ENCODE data around the gene EPB41L4B. TPM values are rescaled to one million over a fixed set of nuclear protein-coding genes. Genes with fewer than 3 reads are reported as not detected.

EPB41L4B gene
- total RNA-seq, 1 donor from 2014 or later: 4.7 TPM

DNA sequence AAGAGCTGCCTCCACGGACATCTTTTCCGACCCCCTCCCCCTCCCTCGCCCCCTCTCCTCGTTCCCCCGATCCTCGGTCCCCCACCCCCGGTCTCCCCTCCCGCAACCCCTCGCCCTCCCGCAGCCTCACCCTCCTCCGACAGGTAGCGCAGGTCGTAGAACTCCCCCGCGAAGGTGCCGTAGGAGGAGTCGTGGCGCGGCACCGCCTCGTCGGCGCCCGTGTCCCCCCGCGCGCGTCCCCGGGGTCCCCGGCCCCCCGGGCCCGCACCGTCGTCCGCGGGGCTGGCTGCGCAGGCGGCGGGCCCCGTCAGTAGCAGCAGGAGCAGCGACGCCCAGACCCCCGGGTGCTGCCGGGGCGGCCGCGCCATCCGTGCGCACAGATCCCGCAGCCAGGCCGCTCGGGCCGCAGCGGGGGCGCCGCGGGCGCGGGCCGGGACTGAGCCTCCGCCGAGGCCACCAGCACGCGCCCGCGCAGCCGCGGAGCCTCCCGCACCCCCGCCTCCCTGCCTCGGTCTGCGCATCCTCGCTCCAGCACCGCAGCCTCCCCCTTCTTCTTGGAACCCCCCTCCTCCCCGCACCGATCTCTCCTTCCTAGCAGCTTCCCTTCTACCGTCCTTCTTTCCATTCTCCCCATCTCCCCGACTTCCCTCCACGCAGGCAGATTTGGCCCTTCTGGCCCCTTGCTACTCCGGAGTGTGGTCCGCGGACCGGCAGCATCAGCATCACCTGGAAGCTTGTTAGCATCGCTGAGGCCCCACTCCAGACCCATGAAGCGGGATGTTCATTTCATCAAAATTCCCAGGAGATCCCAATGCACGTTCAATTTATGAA, 153.9 kb downstream of the EPB41L4B start, which contains the start of gene FRRS1L:
FRRS1L (minus strand) TSS at position 479 of the 831 bp plus-strand sequence; CDS start at position 368, 111 bp downstream.
- Histone ChIP-seq H3K4me1 (no peaks in the 10 kb centered on the region), H3K27ac (no peak within 1 kb of the TSS), H3K4me3 (peak within 1 kb of the TSS in 1 of 2 donors; percentile 38), H3K36me3 (no peaks in the 10 kb centered on the region), H3K9me3 (no peaks in the 10 kb centered on the region), H3K27me3 (no peaks in the 10 kb centered on the region)
- no peak for DNase-seq (ENCODE audit: extremely low spot score in 2 of 2)
- intact Hi-C loops (cut with DNase I): no loop called here
- TF ChIP-seq POLR2A (IDR thresholded peaks at IDR 0.05): no peak
- TF ChIP-seq, protein P1, sequence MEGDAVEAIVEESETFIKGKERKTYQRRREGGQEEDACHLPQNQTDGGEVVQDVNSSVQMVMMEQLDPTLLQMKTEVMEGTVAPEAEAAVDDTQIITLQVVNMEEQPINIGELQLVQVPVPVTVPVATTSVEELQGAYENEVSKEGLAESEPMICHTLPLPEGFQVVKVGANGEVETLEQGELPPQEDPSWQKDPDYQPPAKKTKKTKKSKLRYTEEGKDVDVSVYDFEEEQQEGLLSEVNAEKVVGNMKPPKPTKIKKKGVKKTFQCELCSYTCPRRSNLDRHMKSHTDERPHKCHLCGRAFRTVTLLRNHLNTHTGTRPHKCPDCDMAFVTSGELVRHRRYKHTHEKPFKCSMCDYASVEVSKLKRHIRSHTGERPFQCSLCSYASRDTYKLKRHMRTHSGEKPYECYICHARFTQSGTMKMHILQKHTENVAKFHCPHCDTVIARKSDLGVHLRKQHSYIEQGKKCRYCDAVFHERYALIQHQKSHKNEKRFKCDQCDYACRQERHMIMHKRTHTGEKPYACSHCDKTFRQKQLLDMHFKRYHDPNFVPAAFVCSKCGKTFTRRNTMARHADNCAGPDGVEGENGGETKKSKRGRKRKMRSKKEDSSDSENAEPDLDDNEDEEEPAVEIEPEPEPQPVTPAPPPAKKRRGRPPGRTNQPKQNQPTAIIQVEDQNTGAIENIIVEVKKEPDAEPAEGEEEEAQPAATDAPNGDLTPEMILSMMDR (IDR thresholded peaks at IDR 0.05): no peak
- no peak for TF ChIP-seq POLR2AphosphoS5 (IDR thresholded peaks at IDR 0.05; ENCODE audit: insufficient read depth in 1 of 2, low read depth in 1 of 2)

DNA sequence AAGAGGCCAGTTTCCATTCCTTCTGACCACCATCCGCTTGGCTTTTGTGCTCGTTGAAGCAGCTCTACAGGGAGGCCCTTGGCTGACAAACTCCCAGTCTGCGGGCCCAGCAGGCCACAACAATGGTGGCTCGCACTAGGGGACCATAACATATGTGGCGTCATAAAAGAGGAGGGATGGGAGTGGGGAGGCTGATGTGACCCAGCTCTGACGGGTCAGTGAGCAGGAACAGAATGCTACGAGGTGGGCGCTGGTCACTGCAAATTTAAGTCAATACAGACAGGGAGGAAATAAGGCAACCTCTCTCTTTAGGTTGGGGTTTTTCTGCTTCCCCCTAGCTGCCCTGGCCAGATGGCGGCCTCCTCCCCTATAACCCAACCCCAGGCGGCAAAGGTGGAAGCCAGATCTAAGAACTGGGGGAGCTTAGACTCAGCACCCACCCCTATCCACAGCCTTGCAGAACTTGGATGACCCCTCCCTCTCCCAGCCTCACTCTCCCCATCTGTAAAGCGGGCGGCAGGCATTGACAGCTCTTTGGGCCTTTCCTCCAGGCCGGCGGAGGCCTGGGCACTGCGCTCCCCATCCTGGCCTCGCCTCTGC, 154.6 kb downstream of the EPB41L4B start:
- TF ChIP-seq POLR2AphosphoS5 (IDR thresholded peaks at IDR 0.05; ENCODE audit: insufficient read depth in 1 of 2, low read depth in 1 of 2): no peak
- TF ChIP-seq, protein P1 (IDR thresholded peaks at IDR 0.05): no peak
- no peak for TF ChIP-seq POLR2A (IDR thresholded peaks at IDR 0.05)
- no peak for DNase-seq (ENCODE audit: extremely low spot score in 2 of 2)
- intact Hi-C loops (cut with DNase I): no loop called here
- no peaks in the 10 kb centered on the region for H3K27me3 ChIP-seq
- no peaks in the 10 kb centered on the region for H3K36me3 ChIP-seq
- H3K27ac ChIP-seq: no peak overlapping the region
- peak overlapping the region in 1 of 2 donors; percentile 38 for H3K4me3 ChIP-seq
- no peaks in the 10 kb centered on the region for H3K4me1 ChIP-seq
- no peaks in the 10 kb centered on the region for H3K9me3 ChIP-seq

DNA sequence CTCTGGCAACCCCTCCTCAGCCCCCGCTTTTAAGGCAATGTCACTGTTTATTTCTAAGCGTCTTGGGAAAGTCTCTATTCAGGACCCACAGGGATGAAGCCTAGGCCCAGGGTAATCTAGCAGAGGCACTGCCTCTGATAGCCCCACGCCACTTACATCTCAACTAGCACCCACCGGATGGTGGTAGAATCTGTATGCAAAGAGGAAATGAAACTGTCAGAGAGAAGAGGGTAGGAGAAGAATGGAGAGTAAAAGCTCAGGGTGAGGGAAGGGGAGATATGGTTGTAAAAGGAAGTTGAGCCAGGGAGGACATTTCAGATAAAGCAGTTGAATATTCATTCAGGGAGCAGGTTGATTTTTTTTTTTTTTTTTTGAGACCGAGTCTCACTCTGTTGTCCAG, 156.8 kb downstream of the EPB41L4B start:
- no peak for TF ChIP-seq POLR2AphosphoS5 (IDR thresholded peaks at IDR 0.05; ENCODE audit: insufficient read depth in 1 of 2, low read depth in 1 of 2)
- no peak for TF ChIP-seq POLR2A (IDR thresholded peaks at IDR 0.05)
- TF ChIP-seq, protein P1 (IDR thresholded peaks at IDR 0.05): no peak
- no peaks in the 10 kb centered on the region for H3K27me3 ChIP-seq
- no peak overlapping the region for H3K27ac ChIP-seq
- no peaks in the 10 kb centered on the region for H3K4me1 ChIP-seq
- intact Hi-C loops (cut with DNase I): no loop called here
- no peaks in the 10 kb centered on the region for H3K9me3 ChIP-seq
- H3K4me3 ChIP-seq: no peak overlapping the region
- no peak for DNase-seq (ENCODE audit: extremely low spot score in 2 of 2)
- no peaks in the 10 kb centered on the region for H3K36me3 ChIP-seq

DNA sequence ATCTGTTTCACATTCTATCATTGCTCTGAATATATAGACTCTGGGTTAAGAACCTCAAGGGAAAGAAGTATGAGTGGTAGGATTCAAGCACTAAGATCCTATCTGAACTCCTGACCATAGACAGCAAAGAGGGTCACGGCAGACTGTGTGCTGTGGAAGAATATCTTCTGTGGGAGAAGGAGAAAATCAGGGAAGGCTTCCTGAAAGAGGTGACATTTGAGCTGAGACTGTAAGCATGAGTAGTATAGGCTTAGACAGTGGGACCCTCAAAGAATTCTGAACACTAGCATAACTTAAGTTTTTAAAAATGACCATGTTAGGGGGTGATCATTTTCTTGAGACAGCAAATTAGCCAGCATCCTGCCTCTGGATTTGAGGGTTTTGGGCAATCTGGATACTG, 157.7 kb downstream of the EPB41L4B start:
- no peaks in the 10 kb centered on the region for H3K4me1 ChIP-seq
- DNase-seq (ENCODE audit: extremely low spot score in 2 of 2): no peak
- intact Hi-C loops (cut with DNase I): no loop called here
- TF ChIP-seq, protein P1 (IDR thresholded peaks at IDR 0.05): no peak
- TF ChIP-seq POLR2AphosphoS5 (IDR thresholded peaks at IDR 0.05; ENCODE audit: insufficient read depth in 1 of 2, low read depth in 1 of 2) (no peak), POLR2A (IDR thresholded peaks at IDR 0.05) (no peak)
- no peak overlapping the region for H3K27ac ChIP-seq
- no peaks in the 10 kb centered on the region for H3K27me3 ChIP-seq
- no peak overlapping the region for H3K4me3 ChIP-seq
- no peaks in the 10 kb centered on the region for H3K9me3 ChIP-seq
- no peaks in the 10 kb centered on the region for H3K36me3 ChIP-seq

DNA sequence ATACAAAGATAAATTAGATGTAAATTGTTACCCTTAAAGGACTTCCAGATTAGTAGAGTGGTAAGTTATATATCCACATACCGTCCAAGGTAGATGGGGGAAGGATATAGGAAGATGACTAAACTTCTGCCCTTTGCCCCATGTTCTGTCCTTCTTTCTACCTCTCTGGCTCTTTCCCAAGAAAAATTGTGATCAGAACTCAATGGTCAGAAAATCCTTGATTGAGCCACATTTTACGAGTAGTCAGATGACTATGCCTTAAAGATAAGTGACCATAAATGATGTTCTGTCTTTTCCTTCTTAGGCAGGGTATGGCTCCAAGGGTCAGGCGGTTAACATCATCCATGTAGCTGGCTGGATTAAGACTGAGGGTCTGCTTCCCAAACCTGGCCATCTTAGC, 158.2 kb downstream of the EPB41L4B start:
- intact Hi-C loops (cut with DNase I): no loop called here
- H3K27me3 ChIP-seq: no peaks in the 10 kb centered on the region
- TF ChIP-seq POLR2AphosphoS5 (IDR thresholded peaks at IDR 0.05; ENCODE audit: insufficient read depth in 1 of 2, low read depth in 1 of 2): no peak
- TF ChIP-seq, protein P1 (IDR thresholded peaks at IDR 0.05): no peak
- no peak for TF ChIP-seq POLR2A (IDR thresholded peaks at IDR 0.05)
- no peaks in the 10 kb centered on the region for H3K4me1 ChIP-seq
- H3K9me3 ChIP-seq: no peaks in the 10 kb centered on the region
- no peak overlapping the region for H3K27ac ChIP-seq
- no peak overlapping the region for H3K4me3 ChIP-seq
- H3K36me3 ChIP-seq: no peaks in the 10 kb centered on the region
- DNase-seq (ENCODE audit: extremely low spot score in 2 of 2): no peak
